Activated CD4-positive, alpha-beta memory T cell treated with anti-CD3 and anti-CD28 coated beads, Interleukin-2, amount 10 ng/mL, durations not matched to agents 7 days and 5 days (primary cell): ENCODE data around the gene TUNAR. TPM values are rescaled to one million over a fixed set of nuclear protein-coding genes. Genes with fewer than 3 reads are reported as not detected.

Experiments used
- CTCF ChIA-PET: fragments of 350-600 bp; sonication (Branson Sonifier 250); formaldehyde crosslinking; loops from one replicate; lab custom pipeline; 2021; ENCODE audit warnings: antibody characterized with exemption, inconsistent platforms; lab: Charles Lee
- POLR2A ChIA-PET: fragments of 350-600 bp; sonication (Branson Sonifier 250); formaldehyde crosslinking; loops from one replicate; lab custom pipeline; 2021; ENCODE audit warnings: antibody characterized with exemption; lab: Charles Lee
- DNase-seq: peaks from one replicate; pipeline ENCODE4 v3.0.0-alpha.2; 2020
- H3K27ac Mint-ChIP-seq: one replicate; pipeline ENCODE4 v1.8.0; 2021; ENCODE audit warnings: mild to moderate bottlenecking, mixed read lengths
- H3K27me3 Mint-ChIP-seq: one replicate; pipeline ENCODE4 v1.8.0; 2021; ENCODE audit warnings: mixed read lengths
- H3K36me3 Mint-ChIP-seq: one replicate; pipeline ENCODE4 v1.8.0; 2021; ENCODE audit warnings: low read depth, mixed read lengths
- H3K4me1 Mint-ChIP-seq: one replicate; pipeline ENCODE4 v1.8.0; 2021; ENCODE audit warnings: mixed read lengths
- H3K4me3 Mint-ChIP-seq: one replicate; pipeline ENCODE4 v1.8.0; 2021; ENCODE audit warnings: mild to moderate bottlenecking, mixed read lengths
- H3K9me3 Mint-ChIP-seq: one replicate; pipeline ENCODE4 v1.8.0; 2021; ENCODE audit warnings: mixed read lengths
- total RNA-seq, 2 experiments: library from RNA; stranded (reverse); gene quantifications; one replicate each; pipeline ENCODE4 v1.2.3, GENCODE V29; 2021

The TUNAR gene
- total RNA-seq, 2 experiments from 2014 or later, result not detected

DNA sequence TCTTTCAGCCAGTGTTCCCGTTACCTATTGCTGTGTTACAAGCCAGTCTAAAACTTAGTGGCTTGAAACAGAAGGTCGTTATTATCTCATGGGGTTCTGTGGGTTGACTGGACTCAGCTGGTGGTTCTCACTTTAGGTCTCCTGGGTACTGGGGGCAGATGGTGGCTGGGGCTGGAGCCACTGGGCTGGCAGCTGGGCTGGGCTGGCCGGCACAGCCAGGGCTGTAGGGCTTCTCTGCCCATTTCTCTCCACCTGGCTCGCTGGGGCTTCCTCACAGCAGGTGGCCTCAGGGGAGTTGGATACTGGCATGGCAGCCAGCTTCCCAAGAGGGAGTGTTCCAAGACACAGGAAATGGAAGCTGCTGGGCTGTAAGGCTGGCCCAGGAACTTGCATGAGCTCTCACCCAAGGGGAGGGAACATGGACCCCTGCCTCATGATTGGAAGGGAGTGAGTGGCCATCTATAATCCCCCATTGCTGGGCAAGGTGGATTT is 27.0 kb downstream of the TUNAR start:
- Mint-ChIP-seq H3K9me3 (no peaks in the 10 kb centered on the region), H3K4me1 (no peaks in the 10 kb centered on the region), H3K36me3 (no peaks in the 10 kb centered on the region), H3K27ac (no peak overlapping the region), H3K4me3 (no peak overlapping the region), H3K27me3 (peaks cover 3% of the 10 kb centered on the region)
- ChIA-PET POLR2A (no interaction called here), CTCF (no interaction called here)
- no peak for DNase-seq

DNA sequence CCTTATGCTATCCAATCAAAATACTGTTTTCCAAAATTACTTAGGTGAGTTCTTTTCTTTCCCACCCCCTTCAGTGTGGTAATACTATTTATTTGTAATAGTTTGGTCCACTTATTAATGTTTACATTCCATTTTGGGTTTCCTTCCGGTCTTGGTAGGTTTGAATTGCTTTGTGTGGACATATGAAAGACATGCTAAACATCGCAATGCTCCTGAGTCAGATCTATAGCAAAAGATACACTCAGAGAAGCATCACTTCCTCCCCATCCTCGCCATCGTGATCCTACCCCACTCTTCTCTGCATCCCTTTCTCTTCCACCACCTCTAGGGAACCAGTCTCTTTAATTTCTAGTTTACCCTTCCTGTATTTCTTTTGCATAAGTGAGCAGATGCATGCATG is 30.0 kb downstream of the TUNAR start:
- no peak for DNase-seq
- Mint-ChIP-seq H3K36me3 (no peaks in the 10 kb centered on the region), H3K27ac (no peak overlapping the region), H3K9me3 (no peaks in the 10 kb centered on the region), H3K4me1 (no peaks in the 10 kb centered on the region), H3K4me3 (no peak overlapping the region), H3K27me3 (no peaks in the 10 kb centered on the region)
- ChIA-PET CTCF (no interaction called here), POLR2A (no interaction called here)

DNA sequence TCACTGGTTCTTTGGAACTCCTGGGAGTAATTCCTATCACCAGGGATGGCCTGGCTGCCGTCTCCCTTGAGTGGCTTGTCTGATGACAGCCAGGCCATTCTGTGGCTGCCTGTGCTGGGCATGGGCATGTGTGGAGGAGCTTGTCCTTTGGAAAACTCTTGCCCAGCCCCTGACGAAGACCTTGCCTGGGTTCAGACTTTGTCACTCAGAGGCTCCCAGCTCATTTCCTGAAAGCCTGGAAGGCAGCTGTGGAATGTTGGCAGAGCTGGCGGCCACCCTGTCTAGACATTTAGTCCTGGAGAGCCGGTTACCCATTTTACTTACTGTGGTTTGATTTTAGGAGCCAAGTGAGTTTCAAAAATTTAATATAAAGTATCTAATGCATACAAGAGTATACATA is 34.0 kb downstream of the TUNAR start:
- Mint-ChIP-seq H3K36me3 (no peaks in the 10 kb centered on the region), H3K4me3 (no peak overlapping the region), H3K27me3 (no peaks in the 10 kb centered on the region), H3K9me3 (no peaks in the 10 kb centered on the region), H3K27ac (no peak overlapping the region), H3K4me1 (no peaks in the 10 kb centered on the region)
- ChIA-PET CTCF (no interaction called here), POLR2A (no interaction called here)
- DNase-seq, result no peak

DNA sequence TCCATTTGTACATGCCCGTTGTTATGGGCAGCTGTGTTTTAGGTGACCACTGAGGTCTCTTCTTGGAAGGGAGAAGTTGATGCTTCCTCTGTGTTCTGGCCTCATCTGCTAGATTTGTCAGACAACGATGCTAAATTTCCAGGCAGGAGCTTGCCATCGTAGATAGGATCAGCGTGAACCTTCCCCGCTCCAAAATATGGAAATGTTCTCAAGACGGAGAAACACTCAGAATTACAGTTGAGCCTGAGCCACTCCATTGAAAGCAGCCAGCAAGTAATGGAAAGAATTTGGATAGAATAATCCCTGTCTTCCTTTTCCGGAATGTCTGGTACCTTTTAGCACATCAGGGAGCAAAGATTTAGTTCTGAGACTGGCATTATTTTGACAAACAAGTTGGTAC is 34.8 kb downstream of the TUNAR start:
- no peaks in the 10 kb centered on the region for H3K36me3 Mint-ChIP-seq
- DNase-seq, result no peak
- no peaks in the 10 kb centered on the region for H3K4me1 Mint-ChIP-seq
- H3K4me3 Mint-ChIP-seq, result no peak overlapping the region
- no peaks in the 10 kb centered on the region for H3K9me3 Mint-ChIP-seq
- ChIA-PET CTCF (no interaction called here), POLR2A (no interaction called here)
- no peaks in the 10 kb centered on the region for H3K27me3 Mint-ChIP-seq
- H3K27ac Mint-ChIP-seq, result no peak overlapping the region

DNA sequence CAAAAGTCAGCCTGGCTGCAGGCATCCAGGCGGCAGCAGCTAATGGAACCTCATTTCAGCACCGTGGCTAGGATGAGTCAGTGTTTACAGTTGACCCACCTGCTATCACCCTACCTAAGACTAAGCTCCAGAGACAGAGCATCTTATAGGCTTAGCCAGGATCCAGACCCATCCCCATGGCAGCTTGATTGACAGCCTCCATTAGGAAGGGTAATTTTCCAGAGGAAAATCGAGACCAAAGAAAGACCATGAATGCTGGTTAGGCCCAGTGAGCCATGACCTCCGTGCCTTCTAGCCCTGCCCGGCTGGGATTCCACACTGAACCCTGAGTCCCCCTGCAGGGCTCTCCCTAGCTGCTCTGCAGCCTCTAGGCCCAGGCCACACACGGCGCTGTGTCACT is 38.7 kb downstream of the TUNAR start:
- POLR2A ChIA-PET, result no interaction called here
- no peak overlapping the region for H3K4me3 Mint-ChIP-seq
- no peaks in the 10 kb centered on the region for H3K9me3 Mint-ChIP-seq
- H3K27ac Mint-ChIP-seq, result no peak overlapping the region
- no peaks in the 10 kb centered on the region for H3K36me3 Mint-ChIP-seq
- DNase-seq, result no peak
- H3K27me3 Mint-ChIP-seq, result peaks cover 3% of the 10 kb centered on the region
- no peaks in the 10 kb centered on the region for H3K4me1 Mint-ChIP-seq
- CTCF ChIA-PET, result interaction anchor here (1.0 kb wide), 1 partner anchor 79 kb away, joined by 3 read pairs; no protein-coding TSS in a partner anchor

DNA sequence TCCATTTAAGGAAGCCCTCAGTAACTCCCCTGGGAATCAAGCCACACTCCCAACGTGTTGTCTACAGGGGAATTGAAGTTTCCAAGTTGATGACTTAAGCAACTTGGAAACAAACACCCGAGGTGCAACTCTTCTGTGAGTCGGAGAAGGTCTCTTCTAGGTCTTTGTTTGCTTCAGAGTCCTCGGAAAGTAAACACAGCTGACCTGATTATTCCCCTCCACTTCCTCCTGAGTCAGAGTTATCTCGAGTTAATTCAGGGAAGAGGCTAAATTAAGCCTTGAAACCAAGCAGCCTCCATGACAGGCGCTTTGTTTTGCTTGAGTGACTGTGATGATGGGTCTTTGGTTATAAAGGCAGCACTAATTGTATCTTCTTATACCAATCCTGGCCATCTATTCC is 41.8 kb downstream of the TUNAR start:
- no peak for DNase-seq
- H3K27ac Mint-ChIP-seq, result no peak overlapping the region
- no peaks in the 10 kb centered on the region for H3K36me3 Mint-ChIP-seq
- peaks cover 3% of the 10 kb centered on the region for H3K27me3 Mint-ChIP-seq
- no peaks in the 10 kb centered on the region for H3K4me1 Mint-ChIP-seq
- no peaks in the 10 kb centered on the region for H3K9me3 Mint-ChIP-seq
- POLR2A ChIA-PET, result no interaction called here
- CTCF ChIA-PET, result no interaction called here
- H3K4me3 Mint-ChIP-seq, result no peak overlapping the region

DNA sequence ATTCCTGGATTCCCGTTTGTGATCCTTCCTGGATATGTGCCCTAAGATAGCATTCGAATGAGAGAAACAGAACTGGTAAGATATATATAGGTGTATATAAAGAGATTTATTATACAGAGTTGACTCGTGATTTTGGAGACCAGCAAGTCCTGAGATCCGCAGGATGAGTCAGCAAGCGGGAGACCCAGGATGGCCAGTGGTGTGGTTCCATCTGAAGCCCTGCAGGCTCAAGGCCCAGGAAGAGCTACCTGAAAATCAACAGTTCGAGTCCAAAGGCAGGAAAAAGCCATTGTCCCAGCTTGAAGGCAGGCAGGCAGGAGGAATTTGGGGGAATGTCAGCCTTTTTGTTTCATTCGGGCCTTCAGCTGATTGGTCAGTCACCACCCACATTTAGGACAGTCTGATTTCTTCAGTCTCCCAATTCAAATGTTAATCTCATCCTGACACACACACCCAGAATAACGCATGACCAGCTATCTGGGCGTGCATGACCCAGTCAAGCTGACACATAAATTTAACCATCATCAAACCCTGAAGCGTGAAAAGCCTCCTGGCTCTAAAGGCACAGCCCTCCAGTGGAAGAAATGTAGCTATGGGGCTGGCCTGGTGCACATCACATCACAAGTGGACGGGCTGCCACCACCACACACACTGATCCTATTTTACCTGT is 44.3 kb downstream of the TUNAR start:
- ChIA-PET CTCF (no interaction called here), POLR2A (no interaction called here)
- Mint-ChIP-seq H3K9me3 (no peaks in the 10 kb centered on the region), H3K4me3 (no peak overlapping the region), H3K27ac (no peak overlapping the region), H3K27me3 (peaks cover 3% of the 10 kb centered on the region), H3K4me1 (no peaks in the 10 kb centered on the region), H3K36me3 (no peaks in the 10 kb centered on the region)
- no peak for DNase-seq

DNA sequence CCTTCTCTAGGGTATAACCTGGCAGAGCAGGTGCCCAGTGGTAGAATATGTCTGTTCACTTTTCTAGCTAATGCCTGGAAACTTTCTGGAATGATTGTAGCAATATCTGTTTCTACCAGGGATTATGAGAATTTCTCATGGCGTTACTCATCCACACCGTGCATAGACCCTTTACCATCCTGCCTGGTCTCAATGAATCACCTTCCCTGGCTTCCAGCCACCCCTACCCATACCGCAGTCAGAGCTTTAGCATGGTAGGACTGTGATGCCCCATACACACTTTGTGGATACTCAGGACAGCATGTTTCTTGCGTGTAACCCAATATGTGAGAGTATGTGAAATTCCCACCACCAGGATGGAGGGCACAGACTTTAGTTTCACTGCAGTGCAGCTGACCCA is 45.4 kb downstream of the TUNAR start:
- Mint-ChIP-seq H3K4me1 (no peaks in the 10 kb centered on the region), H3K4me3 (no peak overlapping the region), H3K9me3 (no peaks in the 10 kb centered on the region), H3K36me3 (no peaks in the 10 kb centered on the region), H3K27me3 (peaks cover 3% of the 10 kb centered on the region), H3K27ac (no peak overlapping the region)
- DNase-seq, result no peak
- CTCF ChIA-PET, result no interaction called here
- POLR2A ChIA-PET, result no interaction called here

DNA sequence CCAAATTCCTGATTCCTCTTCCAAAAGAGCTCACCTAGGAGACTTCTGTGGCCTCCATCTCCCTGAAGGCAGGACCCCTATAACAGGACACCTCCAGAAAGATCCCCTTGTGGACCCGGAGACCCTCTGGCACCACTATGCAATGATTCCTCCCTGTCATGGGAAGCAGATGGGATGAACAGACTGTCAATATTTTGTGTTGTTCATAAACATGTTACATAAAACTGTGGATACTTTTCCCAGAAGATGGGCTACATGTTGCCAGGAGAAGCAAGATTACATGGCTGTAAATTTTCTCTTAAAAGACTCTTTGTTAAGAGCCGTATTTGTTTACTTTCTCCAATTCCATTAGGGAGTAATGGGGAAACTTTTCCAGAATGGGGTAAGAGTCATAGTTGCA is 52.1 kb downstream of the TUNAR start:
- H3K9me3 Mint-ChIP-seq, result no peaks in the 10 kb centered on the region
- H3K4me3 Mint-ChIP-seq, result no peak overlapping the region
- no peaks in the 10 kb centered on the region for H3K4me1 Mint-ChIP-seq
- no peaks in the 10 kb centered on the region for H3K27me3 Mint-ChIP-seq
- POLR2A ChIA-PET, result no interaction called here
- H3K27ac Mint-ChIP-seq, result no peak overlapping the region
- CTCF ChIA-PET, result no interaction called here
- no peak for DNase-seq
- no peaks in the 10 kb centered on the region for H3K36me3 Mint-ChIP-seq

DNA sequence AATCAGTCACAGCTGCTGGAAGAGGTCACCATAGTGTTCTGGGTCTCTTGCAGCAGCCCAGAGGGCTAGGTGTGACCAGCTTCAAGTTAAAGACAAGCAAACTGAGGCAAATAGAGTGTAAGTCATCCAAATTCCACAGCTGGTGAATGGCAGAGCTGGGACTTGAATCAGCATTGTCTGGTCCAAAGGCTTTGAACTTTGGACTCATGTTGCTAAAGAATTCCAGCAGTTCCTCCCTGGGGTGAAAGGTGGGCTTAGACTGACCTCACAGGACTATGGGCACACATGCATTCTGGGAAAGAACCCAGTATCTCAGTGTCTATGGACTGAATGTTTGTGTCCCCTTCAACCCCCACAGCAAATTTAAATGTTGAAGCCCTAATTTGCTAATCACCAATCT is 54.8 kb downstream of the TUNAR start:
- Mint-ChIP-seq H3K27ac (no peak overlapping the region), H3K9me3 (no peaks in the 10 kb centered on the region), H3K27me3 (no peaks in the 10 kb centered on the region), H3K36me3 (no peaks in the 10 kb centered on the region), H3K4me3 (no peak overlapping the region), H3K4me1 (no peaks in the 10 kb centered on the region)
- CTCF ChIA-PET, result no interaction called here
- POLR2A ChIA-PET, result no interaction called here
- no peak for DNase-seq

DNA sequence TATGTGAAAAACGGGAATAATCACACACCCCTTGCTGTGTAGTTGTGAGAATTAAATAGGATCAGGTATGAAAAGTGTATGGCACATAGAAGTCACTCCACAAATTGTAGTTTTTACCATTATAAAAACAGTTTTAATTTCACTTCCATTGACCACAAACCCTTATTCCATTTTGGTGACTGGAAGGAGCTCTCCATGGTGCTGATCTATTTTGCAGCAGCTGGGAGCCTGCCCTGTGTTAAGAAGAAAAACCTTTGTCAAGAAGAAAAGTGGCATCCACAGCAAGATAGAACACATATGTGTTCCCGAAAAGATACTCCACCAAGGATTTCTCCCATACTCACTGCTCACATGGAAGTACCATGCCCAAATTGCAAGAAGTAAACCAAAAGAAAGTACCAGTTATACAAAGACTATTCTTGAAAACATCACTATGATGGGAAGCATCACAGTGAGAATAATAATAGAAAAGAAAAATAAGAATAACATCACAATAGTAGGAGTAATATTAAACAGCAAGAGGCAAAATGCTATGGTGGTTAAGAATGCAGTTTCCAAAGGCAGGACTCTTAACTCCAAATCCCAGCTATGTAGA is 58.7 kb downstream of the TUNAR start:
- Mint-ChIP-seq H3K36me3 (no peaks in the 10 kb centered on the region), H3K9me3 (no peaks in the 10 kb centered on the region), H3K27me3 (no peaks in the 10 kb centered on the region), H3K27ac (no peak overlapping the region), H3K4me1 (no peaks in the 10 kb centered on the region), H3K4me3 (no peak overlapping the region)
- DNase-seq, result no peak
- ChIA-PET POLR2A (no interaction called here), CTCF (no interaction called here)

DNA sequence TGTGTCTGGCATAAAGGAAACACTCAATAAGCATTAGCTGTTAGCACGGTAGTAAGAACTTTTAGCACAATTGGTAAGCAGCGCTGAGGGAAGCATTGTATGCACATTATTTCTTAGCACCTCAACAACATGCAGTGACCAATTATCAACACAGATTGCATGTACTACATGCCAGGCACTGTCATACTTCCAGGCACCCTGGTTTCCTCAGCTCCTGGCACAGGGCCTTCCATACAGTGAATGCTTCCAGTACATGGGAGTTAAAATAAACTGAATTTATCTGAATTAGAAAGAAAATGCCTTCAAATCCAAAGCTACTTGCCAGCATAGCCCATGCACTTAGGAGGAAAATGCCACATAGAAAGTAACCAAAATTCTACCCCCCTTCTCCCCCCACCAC is 59.4 kb downstream of the TUNAR start:
- no peak for DNase-seq
- no peaks in the 10 kb centered on the region for H3K36me3 Mint-ChIP-seq
- ChIA-PET CTCF (no interaction called here), POLR2A (no interaction called here)
- H3K4me1 Mint-ChIP-seq, result no peaks in the 10 kb centered on the region
- no peak overlapping the region for H3K27ac Mint-ChIP-seq
- H3K4me3 Mint-ChIP-seq, result no peak overlapping the region
- H3K9me3 Mint-ChIP-seq, result no peaks in the 10 kb centered on the region
- no peaks in the 10 kb centered on the region for H3K27me3 Mint-ChIP-seq

DNA sequence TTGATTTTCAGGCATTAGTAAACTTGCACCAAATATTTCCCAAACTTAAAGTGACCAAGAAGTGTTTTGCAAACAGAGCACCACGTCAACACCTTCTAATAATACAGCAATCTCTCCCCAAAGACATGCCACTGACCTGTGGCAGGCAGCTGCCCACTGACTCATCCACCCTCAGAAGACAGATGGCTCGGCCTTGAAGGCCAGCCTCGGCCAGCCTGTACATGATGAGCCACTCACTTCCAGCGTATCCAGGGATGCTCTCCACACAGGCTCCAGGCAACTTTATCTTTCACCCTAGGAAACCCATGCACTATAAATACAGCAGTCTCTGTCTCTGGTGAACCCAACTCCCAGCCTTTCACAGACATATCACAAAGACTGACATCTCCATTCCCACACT is 62.7 kb downstream of the TUNAR start:
- H3K27ac Mint-ChIP-seq, result no peak overlapping the region
- POLR2A ChIA-PET, result no interaction called here
- CTCF ChIA-PET, result no interaction called here

DNA sequence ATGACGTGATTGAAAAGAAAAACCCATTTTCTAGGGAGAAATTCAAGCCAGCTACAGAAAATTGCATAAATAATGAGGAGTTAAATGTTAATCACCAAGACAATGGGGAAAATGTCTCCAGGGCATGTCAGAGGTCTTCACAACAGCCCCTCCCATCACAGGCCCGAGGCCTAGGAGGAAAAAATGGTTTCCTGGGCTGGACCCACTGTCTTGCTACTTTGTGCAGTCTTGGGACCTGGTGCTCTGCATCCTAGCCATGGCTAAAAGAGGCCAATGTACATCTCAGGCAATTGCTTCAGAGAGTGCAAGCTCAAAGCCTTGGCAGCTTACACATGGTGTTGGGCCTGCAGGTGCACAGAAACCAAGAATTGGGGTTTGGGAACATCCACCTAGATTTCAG is 65.3 kb downstream of the TUNAR start:
- no peaks in the 10 kb centered on the region for H3K4me1 Mint-ChIP-seq
- no peak overlapping the region for H3K27ac Mint-ChIP-seq
- DNase-seq, result no peak
- peaks cover 6% of the 10 kb centered on the region for H3K9me3 Mint-ChIP-seq
- CTCF ChIA-PET, result no interaction called here
- no peak overlapping the region for H3K4me3 Mint-ChIP-seq
- H3K36me3 Mint-ChIP-seq, result no peaks in the 10 kb centered on the region
- peaks cover 3% of the 10 kb centered on the region for H3K27me3 Mint-ChIP-seq
- POLR2A ChIA-PET, result no interaction called here

More for the DNA sequence above, 62.7 kb downstream of the TUNAR start:
- Mint-ChIP-seq H3K4me3 (no peak overlapping the region), H3K4me1 (no peaks in the 10 kb centered on the region), H3K9me3 (peaks cover 6% of the 10 kb centered on the region), H3K27me3 (no peaks in the 10 kb centered on the region), H3K36me3 (no peaks in the 10 kb centered on the region)
- DNase-seq, result no peak
